PFSK-1 (cell line): Measurements from ENCODE around the gene MIEF1.

ENCODE experiments used
- FOXP2 ChIP-seq: optimal IDR thresholded peaks from 2 replicates; pipeline ENCODE3; 2011; ENCODE audit warnings: borderline replicate concordance, control low read depth, inconsistent platforms; ENCODE audit not compliant: insufficient read depth; ENCODE audit errors: extremely low read length, extremely low read depth
- POLR2AphosphoS5 ChIP-seq: IDR thresholded peaks from 2 replicates; pipeline ENCODE4 v1.6.1; 2012; ENCODE audit warnings: low read depth, mild to moderate bottlenecking, control low read depth, low read length, moderate library complexity
- SIN3A ChIP-seq: IDR thresholded peaks from 2 replicates; pipeline ENCODE4 v1.6.1; 2012; ENCODE audit warnings: mild to moderate bottlenecking, low read length, moderate library complexity, borderline replicate concordance; ENCODE audit not compliant: insufficient read depth
- TAF1 ChIP-seq: IDR thresholded peaks from 2 replicates; pipeline ENCODE4 v1.6.1; 2012; ENCODE audit warnings: low read length, control low read depth, borderline replicate concordance; ENCODE audit not compliant: insufficient read depth
- TF ChIP-seq, protein P1 (sequence below), 2 experiments: IDR thresholded peaks; 2 replicates each; pipeline versions ENCODE4 v1.6.1 to v1.8.0; 2011 to 2012; ENCODE audit warnings: low read depth in 2 of 2, low read length in 2 of 2, control low read depth in 1 of 2, inconsistent platforms in 1 of 2, mild to moderate bottlenecking in 1 of 2, moderate library complexity in 1 of 2; ENCODE audit not compliant: insufficient read depth in 1 of 2

The MIEF1 gene

DNA sequence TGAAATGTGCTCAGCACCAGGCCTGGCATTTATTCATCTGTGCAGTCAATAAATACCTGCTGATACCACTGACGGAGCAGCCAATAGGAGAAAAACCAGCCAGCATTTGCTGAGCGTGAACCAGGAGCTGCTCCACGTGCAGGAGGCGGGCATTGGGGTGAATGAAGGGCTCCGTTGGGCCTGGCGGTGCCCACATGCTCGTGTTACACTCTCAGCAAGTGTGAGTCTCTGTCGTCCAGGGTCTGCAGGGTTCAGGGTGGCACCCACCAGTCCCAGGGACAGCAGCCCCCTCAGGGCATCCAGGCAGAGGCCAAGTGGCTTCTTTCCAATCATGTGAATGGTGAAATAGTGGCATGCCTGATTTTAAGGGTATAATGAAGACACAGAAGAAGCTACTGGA is 34.6 kb downstream of the MIEF1 start:
- TF ChIP-seq TAF1 (no peak), FOXP2 (no peak), SIN3A (no peak), POLR2AphosphoS5 (no peak)
- TF ChIP-seq, protein P1, sequence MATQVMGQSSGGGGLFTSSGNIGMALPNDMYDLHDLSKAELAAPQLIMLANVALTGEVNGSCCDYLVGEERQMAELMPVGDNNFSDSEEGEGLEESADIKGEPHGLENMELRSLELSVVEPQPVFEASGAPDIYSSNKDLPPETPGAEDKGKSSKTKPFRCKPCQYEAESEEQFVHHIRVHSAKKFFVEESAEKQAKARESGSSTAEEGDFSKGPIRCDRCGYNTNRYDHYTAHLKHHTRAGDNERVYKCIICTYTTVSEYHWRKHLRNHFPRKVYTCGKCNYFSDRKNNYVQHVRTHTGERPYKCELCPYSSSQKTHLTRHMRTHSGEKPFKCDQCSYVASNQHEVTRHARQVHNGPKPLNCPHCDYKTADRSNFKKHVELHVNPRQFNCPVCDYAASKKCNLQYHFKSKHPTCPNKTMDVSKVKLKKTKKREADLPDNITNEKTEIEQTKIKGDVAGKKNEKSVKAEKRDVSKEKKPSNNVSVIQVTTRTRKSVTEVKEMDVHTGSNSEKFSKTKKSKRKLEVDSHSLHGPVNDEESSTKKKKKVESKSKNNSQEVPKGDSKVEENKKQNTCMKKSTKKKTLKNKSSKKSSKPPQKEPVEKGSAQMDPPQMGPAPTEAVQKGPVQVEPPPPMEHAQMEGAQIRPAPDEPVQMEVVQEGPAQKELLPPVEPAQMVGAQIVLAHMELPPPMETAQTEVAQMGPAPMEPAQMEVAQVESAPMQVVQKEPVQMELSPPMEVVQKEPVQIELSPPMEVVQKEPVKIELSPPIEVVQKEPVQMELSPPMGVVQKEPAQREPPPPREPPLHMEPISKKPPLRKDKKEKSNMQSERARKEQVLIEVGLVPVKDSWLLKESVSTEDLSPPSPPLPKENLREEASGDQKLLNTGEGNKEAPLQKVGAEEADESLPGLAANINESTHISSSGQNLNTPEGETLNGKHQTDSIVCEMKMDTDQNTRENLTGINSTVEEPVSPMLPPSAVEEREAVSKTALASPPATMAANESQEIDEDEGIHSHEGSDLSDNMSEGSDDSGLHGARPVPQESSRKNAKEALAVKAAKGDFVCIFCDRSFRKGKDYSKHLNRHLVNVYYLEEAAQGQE (IDR thresholded peaks at IDR 0.05; ENCODE audit: insufficient read depth in 1 of 2, low read depth in 2 of 2, low read length in 2 of 2): no peak

DNA sequence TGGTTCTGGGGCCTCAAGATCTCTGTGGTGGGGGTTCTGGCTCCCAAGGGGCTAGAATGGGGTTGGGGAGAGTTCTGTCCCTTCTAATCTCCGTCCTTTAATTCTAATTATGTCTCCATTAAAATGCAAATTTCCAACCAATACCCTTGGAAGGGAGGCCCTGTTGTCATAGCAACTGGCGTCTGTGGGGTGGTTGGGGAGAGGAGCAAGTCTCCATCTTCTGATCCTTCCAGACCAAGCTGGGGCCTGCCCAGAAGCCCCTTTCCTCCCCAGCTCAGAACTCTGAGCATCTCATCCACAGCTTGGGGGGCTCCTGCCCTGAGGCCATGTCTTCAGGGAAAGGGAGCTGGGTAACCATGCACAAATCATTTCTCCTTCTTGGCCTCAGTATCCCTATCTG is 35.9 kb downstream of the MIEF1 start:
- TF ChIP-seq FOXP2: no peak

DNA sequence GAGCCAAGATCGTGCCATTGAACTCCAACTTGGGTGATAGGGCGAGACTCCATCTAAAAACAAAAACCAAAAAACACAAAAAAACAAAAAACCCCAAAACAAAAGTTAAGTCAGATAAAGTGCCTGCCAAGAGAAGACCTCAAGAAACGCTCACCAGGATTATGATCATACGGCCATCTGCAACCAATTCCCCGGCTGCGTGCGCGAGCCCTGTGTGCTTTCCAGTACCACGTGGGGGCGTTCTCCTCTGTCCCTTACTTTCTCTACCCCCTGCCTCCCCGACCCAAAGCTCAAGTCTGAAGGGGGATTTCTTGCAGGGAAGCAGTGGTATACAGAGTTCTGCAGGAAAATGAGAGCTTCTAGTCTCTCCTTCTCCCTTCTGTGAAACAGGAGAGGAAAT is 41.0 kb downstream of the MIEF1 start:
- no peak for TF ChIP-seq FOXP2
- TF ChIP-seq SIN3A: no peak
- TF ChIP-seq, protein P1 (IDR thresholded peaks at IDR 0.05; ENCODE audit: insufficient read depth in 1 of 2, low read depth in 2 of 2, low read length in 2 of 2): peak; percentile 16 to 54; a peak in 1 of 4 replicates
- TF ChIP-seq TAF1: no peak

DNA sequence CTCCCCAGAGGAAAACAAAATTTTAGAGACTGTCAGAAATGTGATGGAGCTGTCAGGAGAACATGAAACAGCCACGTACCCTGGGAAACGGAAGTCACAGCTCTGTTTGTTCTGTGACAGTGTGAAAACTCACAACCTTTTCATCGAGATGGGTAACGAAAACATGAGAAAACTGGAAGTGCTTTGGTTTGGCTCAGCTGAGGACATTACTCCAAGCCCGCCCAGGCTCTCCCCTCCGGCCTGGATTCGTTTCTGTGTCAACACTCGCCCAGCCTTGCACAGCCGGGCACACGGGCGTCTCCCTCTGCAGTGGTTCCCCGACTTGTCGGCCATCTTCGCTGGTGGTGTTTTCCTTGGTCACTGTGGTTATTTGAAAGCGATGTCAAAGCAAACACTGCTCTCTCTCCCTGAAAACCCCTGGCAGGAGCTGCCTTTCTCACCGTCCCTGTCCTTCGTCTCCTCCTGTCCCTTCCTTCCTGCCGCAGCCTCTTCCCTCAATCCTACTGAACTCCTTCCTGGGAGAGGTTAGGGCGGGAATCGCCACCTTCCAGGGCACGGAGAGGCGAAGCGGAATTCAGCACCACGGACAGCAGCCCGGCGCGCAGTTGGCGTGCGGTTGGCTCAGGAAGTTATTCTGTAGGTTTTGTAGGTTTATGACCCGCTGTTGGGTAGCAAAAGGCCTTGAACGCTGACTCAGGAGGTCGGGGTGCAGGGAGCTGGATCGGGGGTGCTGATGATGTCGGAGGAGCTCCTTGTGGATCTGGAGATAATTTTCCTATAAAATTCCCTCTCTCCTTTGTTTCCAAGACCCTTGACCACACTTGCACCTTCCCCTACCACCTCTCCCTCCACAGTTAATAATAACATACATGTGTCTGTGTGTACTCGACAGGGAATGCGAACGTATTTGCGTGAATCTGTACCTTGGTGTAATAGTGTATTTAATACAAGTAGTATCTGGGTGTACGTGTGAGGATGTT is 43.6 kb downstream of the MIEF1 start:
- TF ChIP-seq, protein P1 (IDR thresholded peaks at IDR 0.05; ENCODE audit: insufficient read depth in 1 of 2, low read depth in 2 of 2, low read length in 2 of 2): peak; percentile 98 to 100
- TF ChIP-seq FOXP2 (no peak), SIN3A (peak; percentile 76; the same call in 1 of the 2 replicates)

DNA sequence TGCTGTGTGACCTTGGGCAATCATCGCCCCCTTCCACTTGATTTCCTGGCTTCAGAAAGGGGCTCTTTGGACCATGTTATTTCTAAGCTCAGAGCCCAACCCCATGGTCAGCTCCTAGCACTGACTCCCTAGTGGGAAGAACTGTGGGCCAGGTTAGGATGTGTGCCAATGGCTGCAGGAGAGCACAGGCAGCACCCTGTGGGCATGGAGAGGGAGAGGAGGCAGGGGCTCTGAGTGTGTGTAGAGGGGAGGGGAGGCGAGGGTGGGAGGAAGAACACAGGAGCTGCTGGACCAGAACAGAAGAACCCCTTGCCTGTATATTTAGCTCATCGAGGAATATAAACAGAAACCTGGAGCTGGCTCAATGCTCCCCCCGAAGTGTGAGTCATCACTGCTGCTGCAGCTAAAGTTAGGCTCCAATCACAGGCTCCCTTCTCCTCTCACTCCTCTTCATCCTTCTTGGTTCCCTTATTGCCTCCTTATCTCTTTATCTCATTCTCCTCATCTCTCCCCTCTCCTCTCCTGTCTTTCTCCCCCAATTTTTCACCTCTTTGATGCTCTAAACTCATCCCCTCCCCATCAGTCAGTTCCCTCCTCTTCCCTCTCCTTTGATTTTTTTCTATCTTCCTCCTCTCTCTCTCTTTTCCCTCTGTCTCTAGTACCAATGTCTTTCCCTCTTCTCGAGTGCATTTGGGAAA is 44.9 kb downstream of the MIEF1 start:
- TF ChIP-seq, protein P1 (IDR thresholded peaks at IDR 0.05; ENCODE audit: insufficient read depth in 1 of 2, low read depth in 2 of 2, low read length in 2 of 2): peak in 1 of 2 experiments; percentile 65; a peak in 2 of 4 replicates
- TF ChIP-seq POLR2AphosphoS5: no peak
- TF ChIP-seq FOXP2: no peak
